Measurements from ENCODE around the gene MRPL38. TPM values are rescaled to one million over a fixed set of nuclear protein-coding genes. Genes with fewer than 3 reads are reported as not detected.

The MRPL38 gene
- total RNA-seq, 1 experiment from 2014 or later = 219 TPM

- ChIA-PET CTCF (interaction anchor here (0.8 to 6.3 kb wide), 18 partner anchors 15 to 275 kb away, joined by 3 to 57 read pairs (median 4); partner anchors contain the start of genes FBF1, GALK1, MRPL38 and UNK), RAD21 (ENCODE audit: low non-redundant PET in 1 of 2, low total read pairs in 2 of 2, uncharacterized antibody in 2 of 2, unreplicated experiment in 2 of 2) (interaction anchor here (1.0 to 1.5 kb wide), 3 partner anchors 15 to 21 kb away, joined by 5 to 6 read pairs (median 5); partner anchors contain the start of gene WBP2 (in 2 of the 2)), POLR2A (interaction anchor here (0.7 to 3.2 kb wide), 19 partner anchors 9 to 192 kb away, joined by 3 to 27 read pairs (median 5); partner anchors contain the start of genes MRPL38, TRIM65, UNK and WBP2)
- H2AFZ ChIP-seq (ENCODE audit: low read depth, low read length, poor library complexity, severe bottlenecking) = no peak overlapping the region
- H3K27me3 ChIP-seq (ENCODE audit: insufficient read depth, low read length) = no peaks in the 10 kb centered on the region
- no TSS peak for BruUV-seq (replicated peaks)
- DNase-seq (ENCODE audit: low read depth, low spot score) = no peak
- no peaks in the 10 kb centered on the region for H3K9me2 ChIP-seq (ENCODE audit: insufficient read depth)
- H3K36me3 ChIP-seq (ENCODE audit: control insufficient read depth in 1 of 2, insufficient read depth in 2 of 2, low read length in 2 of 2) = peaks cover 0 to 4% of the 10 kb centered on the region in 2 experiments; a peak in 1 of 4 replicates
- peak overlapping the region; percentile 96 for H3K4me2 ChIP-seq (ENCODE audit: low read length)
- peak overlapping the region; percentile 96 for H3K9ac ChIP-seq (ENCODE audit: low read length)
- peaks cover 61 to 77% of the 10 kb centered on the region in 2 experiments for H3K4me1 ChIP-seq (ENCODE audit: control insufficient read depth in 1 of 2, insufficient read depth in 2 of 2, low read length in 2 of 2)
- TF ChIP-seq POLR2A (IDR thresholded peaks at IDR 0.05; ENCODE audit: borderline replicate concordance, extremely low read depth, insufficient read depth, insufficient read length) = peak; percentile 9
- no peak for TF ChIP-seq SP1 (IDR thresholded peaks at IDR 0.05; ENCODE audit: low read depth)
- ATAC-seq = no peak
- peak overlapping the region; percentile 69 to 81 for H3K4me3 ChIP-seq (replicated peaks in 1 of 2; ENCODE audit: low read depth in 1 of 2, low read length in 2 of 2)
- peak overlapping the region; percentile 99 for H3K27ac ChIP-seq (ENCODE audit: low read depth, low read length)
- no peaks in the 10 kb centered on the region for H4K20me1 ChIP-seq (ENCODE audit: insufficient read depth)
- no peaks in the 10 kb centered on the region for H3K9me3 ChIP-seq (ENCODE audit: control insufficient read depth in 1 of 2, insufficient read depth in 1 of 2, low read depth in 1 of 2, low read length in 2 of 2)
- H3K79me2 ChIP-seq (ENCODE audit: insufficient read depth, low read length) = peaks cover 27% of the 10 kb centered on the region
- intact Hi-C loops (cut with micrococcal nuclease) = loop anchor here (5.0 kb wide), 1 partner anchor 99 kb away; a partner anchor contains a TSS
Measured at GRCh38 chr17:75875940-75876189, 28.8 kb downstream of the MRPL38 start.

- Histone ChIP-seq H3K27ac (ENCODE audit: low read depth, low read length) (peak overlapping the region; percentile 99), H2AFZ (ENCODE audit: low read depth, low read length, poor library complexity, severe bottlenecking) (no peak overlapping the region), H4K20me1 (ENCODE audit: insufficient read depth) (no peaks in the 10 kb centered on the region), H3K36me3 (ENCODE audit: control insufficient read depth in 1 of 2, insufficient read depth in 2 of 2, low read length in 2 of 2) (peaks cover 0 to 4% of the 10 kb centered on the region in 2 experiments; a peak in 1 of 4 replicates), H3K27me3 (ENCODE audit: insufficient read depth, low read length) (no peaks in the 10 kb centered on the region), H3K4me3 (replicated peaks in 1 of 2; ENCODE audit: low read depth in 1 of 2, low read length in 2 of 2) (peak overlapping the region; percentile 69 to 81), H3K4me2 (ENCODE audit: low read length) (peak overlapping the region; percentile 96), H3K4me1 (ENCODE audit: control insufficient read depth in 1 of 2, insufficient read depth in 2 of 2, low read length in 2 of 2) (peaks cover 65 to 78% of the 10 kb centered on the region in 2 experiments), H3K9me3 (ENCODE audit: control insufficient read depth in 1 of 2, insufficient read depth in 1 of 2, low read depth in 1 of 2, low read length in 2 of 2) (no peaks in the 10 kb centered on the region), H3K9me2 (ENCODE audit: insufficient read depth) (no peaks in the 10 kb centered on the region), H3K79me2 (ENCODE audit: insufficient read depth, low read length) (peaks cover 27% of the 10 kb centered on the region), H3K9ac (ENCODE audit: low read length) (peak overlapping the region; percentile 96)
- BruUV-seq (replicated peaks) = no TSS peak
- no peak for ATAC-seq
- ChIA-PET RAD21 (ENCODE audit: low non-redundant PET in 1 of 2, low total read pairs in 2 of 2, uncharacterized antibody in 2 of 2, unreplicated experiment in 2 of 2) (interaction anchor here (1.0 to 1.5 kb wide), 3 partner anchors 14 to 20 kb away, joined by 5 to 6 read pairs (median 5); partner anchors contain the start of gene WBP2 (in 2 of the 2)), CTCF (interaction anchor here (0.8 to 6.3 kb wide), 17 partner anchors 14 to 130 kb away, joined by 3 to 57 read pairs (median 4); partner anchors contain the start of genes FBF1, GALK1, MRPL38 and UNK), POLR2A (interaction anchor here (0.7 to 3.2 kb wide), 20 partner anchors 8 to 349 kb away, joined by 3 to 27 read pairs (median 4); partner anchors contain the start of genes MRPL38, TRIM65, UNK and WBP2)
- no peak for DNase-seq (ENCODE audit: low read depth, low spot score)
- intact Hi-C loops (cut with micrococcal nuclease) = loop anchor here (5.0 kb wide), 1 partner anchor 98 kb away; a partner anchor contains a TSS
- no peak for TF ChIP-seq ZFX (IDR thresholded peaks at IDR 0.05)
- TF ChIP-seq FOSL1 (IDR thresholded peaks at IDR 0.05; ENCODE audit: low read depth) = no peak
- TF ChIP-seq ATF3 (IDR thresholded peaks at IDR 0.05) = no peak
- TF ChIP-seq CTCF (IDR thresholded peaks at IDR 0.05 in 2 of 3, conservative IDR thresholded peaks at IDR 0.05 in 1 of 3; ENCODE audit: borderline replicate concordance in 1 of 3, insufficient read depth in 1 of 3, low read depth in 2 of 3, low read length in 2 of 3) = no peak
- TF ChIP-seq JUND (IDR thresholded peaks at IDR 0.05) = no peak
- no peak for TF ChIP-seq CEBPB (IDR thresholded peaks at IDR 0.05; ENCODE audit: low read depth)
- TF ChIP-seq MAX (IDR thresholded peaks at IDR 0.05) = no peak
- TF ChIP-seq SIN3A (IDR thresholded peaks at IDR 0.05; ENCODE audit: low read depth) = no peak
- no peak for TF ChIP-seq YY1 (IDR thresholded peaks at IDR 0.05; ENCODE audit: extremely low read depth, insufficient replicate concordance, low read depth, low read length)
- no peak for TF ChIP-seq SP1 (IDR thresholded peaks at IDR 0.05; ENCODE audit: low read depth)
- no peak for TF ChIP-seq EGR1 (IDR thresholded peaks at IDR 0.05; ENCODE audit: low read depth)
- no peak for TF ChIP-seq RAD21 (IDR thresholded peaks at IDR 0.05; ENCODE audit: low read depth)
- no peak for TF ChIP-seq EZH2phosphoT487 (IDR thresholded peaks at IDR 0.05; ENCODE audit: borderline replicate concordance)
- TF ChIP-seq TCF7L2 (IDR thresholded peaks at IDR 0.05; ENCODE audit: borderline replicate concordance, extremely low read depth, insufficient read depth, insufficient read length) = no peak
Measured at GRCh38 chr17:75875182-75875939, 29.3 kb downstream of the MRPL38 start.
